Measurements from ENCODE around the gene RSPH9.

RSPH9 gene

DNA sequence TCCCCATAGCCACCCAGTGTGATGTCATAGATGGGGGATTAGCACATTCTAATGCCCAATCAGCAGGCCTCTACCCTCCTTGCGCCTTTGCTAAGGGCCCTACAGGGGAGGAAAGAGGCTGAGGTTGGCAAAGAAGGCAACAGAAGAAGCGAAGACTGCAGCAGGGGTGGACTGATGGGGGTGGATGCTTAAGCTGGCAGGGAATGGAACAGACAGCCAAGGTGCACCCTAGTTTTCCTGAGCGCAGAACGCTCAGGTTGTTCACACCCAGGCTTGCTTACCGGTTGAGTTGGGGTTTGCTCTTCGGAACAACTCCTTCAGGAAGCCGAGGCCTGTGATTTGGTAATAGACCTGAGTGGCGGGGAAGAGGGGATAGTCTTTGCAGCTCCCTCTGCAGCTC lies 30.1 kb downstream of the RSPH9 start:
- peaks cover 3% of the 10 kb centered on the region for H3K4me1 ChIP-seq (ENCODE audit: control insufficient read depth, insufficient read depth, low read length)
- no peak overlapping the region for H3K4me3 ChIP-seq (ENCODE audit: insufficient read depth, low read depth, low read length)
- no peaks in the 10 kb centered on the region for H3K27me3 ChIP-seq (ENCODE audit: control insufficient read depth, insufficient read depth, low read length, poor library complexity, severe bottlenecking)
- WGBS, 2 experiments = 96 to 98% methylated on average over 8 of the region's 8 CpGs
- peaks cover 29% of the 10 kb centered on the region for H3K36me3 ChIP-seq (ENCODE audit: control insufficient read depth, insufficient read depth, low read length)
- H3K27ac ChIP-seq (ENCODE audit: insufficient read depth, low read depth, low read length, poor library complexity, severe bottlenecking) = no peak overlapping the region
- H3K9me3 ChIP-seq (ENCODE audit: control insufficient read depth, low read length) = no peaks in the 10 kb centered on the region

DNA sequence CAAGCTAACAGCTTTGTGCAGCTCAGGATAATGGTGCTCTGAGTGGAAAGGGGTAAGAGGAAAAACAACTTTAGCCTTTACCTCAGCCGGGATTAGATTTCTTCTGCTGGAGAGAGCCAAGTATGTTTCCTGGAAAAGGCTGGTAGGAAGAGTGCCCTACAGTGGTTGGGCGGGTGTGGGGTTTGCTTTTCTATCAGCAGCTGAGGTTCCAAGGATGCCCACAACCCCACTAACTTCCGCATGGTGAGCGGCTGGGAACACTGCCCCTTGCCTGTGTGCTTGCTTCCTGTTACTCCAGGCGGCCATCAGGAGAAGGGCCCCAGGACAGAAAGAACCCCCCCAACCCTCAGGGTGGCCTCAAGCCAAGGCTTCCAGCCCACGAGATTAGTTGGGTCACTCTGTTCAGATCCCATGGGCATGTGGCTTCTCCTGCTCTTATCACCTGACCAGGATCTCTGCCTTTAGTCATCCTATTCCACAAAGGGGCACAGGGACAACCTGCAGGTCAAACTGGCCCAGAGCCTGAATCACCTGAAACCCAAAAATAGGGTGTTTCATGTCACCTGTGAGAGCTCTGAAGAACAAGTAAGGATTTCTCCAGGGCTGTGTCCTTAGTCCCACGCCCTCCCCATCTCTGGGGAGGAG lies 32.2 kb downstream of the RSPH9 start:
- Histone ChIP-seq H3K36me3 (ENCODE audit: control insufficient read depth, insufficient read depth, low read length) (peaks cover 29% of the 10 kb centered on the region), H3K27me3 (ENCODE audit: control insufficient read depth, insufficient read depth, low read length, poor library complexity, severe bottlenecking) (no peaks in the 10 kb centered on the region), H3K9me3 (ENCODE audit: control insufficient read depth, low read length) (no peaks in the 10 kb centered on the region), H3K27ac (ENCODE audit: insufficient read depth, low read depth, low read length, poor library complexity, severe bottlenecking) (no peak overlapping the region), H3K4me3 (ENCODE audit: insufficient read depth, low read depth, low read length) (no peak overlapping the region), H3K4me1 (ENCODE audit: control insufficient read depth, insufficient read depth, low read length) (no peaks in the 10 kb centered on the region)
- 93% methylated on average over 7 of the region's 7 CpGs for WGBS, 2 experiments

DNA sequence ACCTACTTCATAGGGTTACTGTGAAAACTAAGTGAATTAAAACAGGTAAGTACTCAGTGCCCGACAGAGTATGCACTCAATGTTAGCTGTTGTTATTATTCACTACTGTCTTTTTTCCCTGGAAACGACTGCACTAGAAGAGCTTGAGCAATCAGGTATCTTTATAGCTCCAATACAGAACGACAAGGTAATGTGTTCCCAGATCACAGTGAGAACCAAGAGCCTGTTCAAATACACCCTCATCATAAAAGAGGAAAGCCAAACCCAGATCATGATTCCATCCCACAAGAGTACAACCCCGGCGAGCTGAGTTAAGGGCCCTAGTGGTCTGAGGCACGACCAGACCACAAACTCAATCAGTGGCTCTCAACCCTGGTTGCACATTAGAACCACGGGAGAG lies 32.9 kb downstream of the RSPH9 start:
- Histone ChIP-seq H3K27ac (ENCODE audit: insufficient read depth, low read depth, low read length, poor library complexity, severe bottlenecking) (no peak overlapping the region), H3K27me3 (ENCODE audit: control insufficient read depth, insufficient read depth, low read length, poor library complexity, severe bottlenecking) (no peaks in the 10 kb centered on the region), H3K4me3 (ENCODE audit: insufficient read depth, low read depth, low read length) (no peak overlapping the region), H3K4me1 (ENCODE audit: control insufficient read depth, insufficient read depth, low read length) (no peaks in the 10 kb centered on the region), H3K36me3 (ENCODE audit: control insufficient read depth, insufficient read depth, low read length) (peaks cover 26% of the 10 kb centered on the region), H3K9me3 (ENCODE audit: control insufficient read depth, low read length) (no peaks in the 10 kb centered on the region)
- WGBS, 2 experiments = 95 to 97% methylated on average over 7 of the region's 7 CpGs

DNA sequence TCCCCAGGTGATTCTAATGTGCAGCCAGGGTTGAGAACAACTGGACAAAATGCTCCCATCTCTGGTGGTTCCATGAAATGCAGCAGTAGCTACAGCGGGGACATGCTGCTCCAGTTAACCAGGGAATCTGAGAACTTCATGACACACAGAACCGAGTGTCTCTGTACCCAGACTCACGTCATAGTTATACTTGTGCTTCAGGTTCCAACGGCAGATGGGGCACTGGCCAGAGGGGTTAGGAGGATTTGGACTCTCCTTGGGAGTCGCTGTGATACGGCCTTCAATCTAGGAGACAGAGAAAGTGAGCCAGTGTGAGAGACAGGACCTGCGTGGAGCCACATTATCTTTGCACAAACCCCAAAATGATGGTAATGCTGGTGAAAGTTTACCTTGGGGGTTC lies 33.5 kb downstream of the RSPH9 start:
- H3K36me3 ChIP-seq (ENCODE audit: control insufficient read depth, insufficient read depth, low read length) = peaks cover 26% of the 10 kb centered on the region
- no peaks in the 10 kb centered on the region for H3K9me3 ChIP-seq (ENCODE audit: control insufficient read depth, low read length)
- H3K4me3 ChIP-seq (ENCODE audit: insufficient read depth, low read depth, low read length) = no peak overlapping the region
- no peak overlapping the region for H3K27ac ChIP-seq (ENCODE audit: insufficient read depth, low read depth, low read length, poor library complexity, severe bottlenecking)
- no peaks in the 10 kb centered on the region for H3K4me1 ChIP-seq (ENCODE audit: control insufficient read depth, insufficient read depth, low read length)
- WGBS, 2 experiments = 97 to 98% methylated on average over 7 of the region's 7 CpGs
- no peaks in the 10 kb centered on the region for H3K27me3 ChIP-seq (ENCODE audit: control insufficient read depth, insufficient read depth, low read length, poor library complexity, severe bottlenecking)

DNA sequence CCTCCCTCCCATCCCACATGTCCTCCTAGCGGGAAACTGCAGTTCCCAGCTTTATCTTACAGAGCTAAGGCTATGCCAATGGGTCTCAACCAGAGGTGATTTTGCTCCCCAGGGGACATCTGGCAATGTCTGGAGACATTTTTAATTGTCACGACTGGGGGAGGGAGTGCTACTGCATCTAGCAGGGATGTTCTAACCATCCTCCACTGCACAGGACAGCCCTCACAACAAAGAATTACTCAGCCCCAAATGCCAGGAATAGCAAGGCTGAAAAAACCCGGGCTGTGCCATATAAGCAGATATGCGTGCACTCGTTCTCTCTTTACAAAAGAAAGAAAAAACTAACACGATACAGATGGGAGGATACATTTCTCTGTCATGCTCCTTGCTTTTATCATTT lies 34.2 kb downstream of the RSPH9 start:
- Histone ChIP-seq H3K4me1 (ENCODE audit: control insufficient read depth, insufficient read depth, low read length) (no peaks in the 10 kb centered on the region), H3K27me3 (ENCODE audit: control insufficient read depth, insufficient read depth, low read length, poor library complexity, severe bottlenecking) (no peaks in the 10 kb centered on the region), H3K9me3 (ENCODE audit: control insufficient read depth, low read length) (no peaks in the 10 kb centered on the region), H3K36me3 (ENCODE audit: control insufficient read depth, insufficient read depth, low read length) (peaks cover 19% of the 10 kb centered on the region), H3K27ac (ENCODE audit: insufficient read depth, low read depth, low read length, poor library complexity, severe bottlenecking) (no peak overlapping the region), H3K4me3 (ENCODE audit: insufficient read depth, low read depth, low read length) (no peak overlapping the region)
- 91 to 93% methylated on average over 6 of the region's 6 CpGs for WGBS, 2 experiments

DNA sequence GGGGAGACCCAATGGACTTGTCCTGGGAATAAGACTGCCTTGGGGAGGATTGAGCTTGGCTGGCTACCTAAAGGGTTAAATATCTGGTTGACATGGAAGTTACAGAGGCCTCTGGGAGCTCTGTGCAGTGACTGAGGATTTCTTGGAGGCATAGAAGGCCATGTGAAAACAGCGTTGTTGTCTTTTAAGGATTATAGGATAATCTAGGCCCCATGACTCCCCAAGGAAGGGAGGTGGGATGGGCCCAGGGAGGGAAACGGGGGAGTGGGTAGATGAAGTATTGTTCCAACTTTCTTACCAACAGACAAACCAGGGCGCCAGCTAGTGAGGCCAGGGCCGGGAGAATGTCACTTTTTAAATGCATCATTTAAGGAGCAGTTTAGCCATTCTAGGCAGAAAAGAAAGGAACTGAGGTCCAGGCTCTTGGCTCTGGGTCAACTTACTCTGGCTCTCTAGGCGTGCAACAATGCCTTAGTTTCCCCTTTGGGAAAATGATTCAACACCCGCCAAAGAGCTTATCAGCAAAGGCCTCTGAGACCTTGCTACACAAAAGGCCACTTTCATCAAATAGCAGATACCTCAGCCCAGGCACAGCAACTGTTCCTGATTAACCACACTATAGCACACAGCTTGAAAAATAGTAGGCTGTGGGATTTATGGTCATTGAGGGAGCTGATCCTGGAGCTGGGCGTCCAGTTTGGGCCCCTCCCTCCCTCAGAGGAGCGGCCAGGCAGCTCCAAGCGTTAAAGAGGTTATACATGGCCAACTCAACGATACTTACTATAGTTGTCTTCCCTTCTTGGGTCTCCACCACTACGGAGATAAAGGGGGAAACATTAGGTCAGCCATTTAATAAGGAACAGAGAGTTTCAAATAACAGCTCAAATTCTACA lies 35.7 kb downstream of the RSPH9 start:
- WGBS, 2 experiments = 93 to 94% methylated on average over 11 of the region's 11 CpGs

DNA sequence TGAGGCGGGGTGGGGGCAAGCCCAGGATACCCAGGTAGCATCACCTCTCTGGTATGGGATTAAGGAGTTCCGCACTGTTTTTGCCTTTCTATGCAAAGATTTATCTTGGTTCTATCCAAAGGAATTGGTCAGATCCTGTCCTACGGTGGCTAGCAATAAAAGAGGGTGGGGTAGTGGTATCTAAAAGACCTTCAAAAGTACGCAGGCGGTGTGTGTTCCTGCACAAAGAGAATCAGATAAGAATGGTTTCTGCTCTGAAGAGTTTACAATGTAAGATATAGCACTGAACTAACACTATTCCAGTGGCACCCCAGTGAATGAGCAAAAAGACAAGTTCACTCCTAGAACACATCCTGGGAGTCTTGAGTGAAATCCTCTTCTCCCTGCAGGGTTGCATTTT lies 36.5 kb downstream of the RSPH9 start:
- Histone ChIP-seq H3K9me3 (ENCODE audit: control insufficient read depth, low read length) (no peaks in the 10 kb centered on the region), H3K27ac (ENCODE audit: insufficient read depth, low read depth, low read length, poor library complexity, severe bottlenecking) (no peak overlapping the region), H3K4me1 (ENCODE audit: control insufficient read depth, insufficient read depth, low read length) (peaks cover under 1% of the 10 kb centered on the region), H3K27me3 (ENCODE audit: control insufficient read depth, insufficient read depth, low read length, poor library complexity, severe bottlenecking) (no peaks in the 10 kb centered on the region), H3K4me3 (ENCODE audit: insufficient read depth, low read depth, low read length) (no peak overlapping the region), H3K36me3 (ENCODE audit: control insufficient read depth, insufficient read depth, low read length) (peaks cover 9% of the 10 kb centered on the region)
- 97 to 98% methylated on average over 5 of the region's 5 CpGs for WGBS, 2 experiments

More for the DNA sequence above, 35.7 kb downstream of the RSPH9 start:
- Histone ChIP-seq H3K4me3 (ENCODE audit: insufficient read depth, low read depth, low read length) (no peak overlapping the region), H3K4me1 (ENCODE audit: control insufficient read depth, insufficient read depth, low read length) (no peaks in the 10 kb centered on the region), H3K27ac (ENCODE audit: insufficient read depth, low read depth, low read length, poor library complexity, severe bottlenecking) (no peak overlapping the region), H3K36me3 (ENCODE audit: control insufficient read depth, insufficient read depth, low read length) (peaks cover 9% of the 10 kb centered on the region), H3K9me3 (ENCODE audit: control insufficient read depth, low read length) (no peaks in the 10 kb centered on the region), H3K27me3 (ENCODE audit: control insufficient read depth, insufficient read depth, low read length, poor library complexity, severe bottlenecking) (no peaks in the 10 kb centered on the region)

DNA sequence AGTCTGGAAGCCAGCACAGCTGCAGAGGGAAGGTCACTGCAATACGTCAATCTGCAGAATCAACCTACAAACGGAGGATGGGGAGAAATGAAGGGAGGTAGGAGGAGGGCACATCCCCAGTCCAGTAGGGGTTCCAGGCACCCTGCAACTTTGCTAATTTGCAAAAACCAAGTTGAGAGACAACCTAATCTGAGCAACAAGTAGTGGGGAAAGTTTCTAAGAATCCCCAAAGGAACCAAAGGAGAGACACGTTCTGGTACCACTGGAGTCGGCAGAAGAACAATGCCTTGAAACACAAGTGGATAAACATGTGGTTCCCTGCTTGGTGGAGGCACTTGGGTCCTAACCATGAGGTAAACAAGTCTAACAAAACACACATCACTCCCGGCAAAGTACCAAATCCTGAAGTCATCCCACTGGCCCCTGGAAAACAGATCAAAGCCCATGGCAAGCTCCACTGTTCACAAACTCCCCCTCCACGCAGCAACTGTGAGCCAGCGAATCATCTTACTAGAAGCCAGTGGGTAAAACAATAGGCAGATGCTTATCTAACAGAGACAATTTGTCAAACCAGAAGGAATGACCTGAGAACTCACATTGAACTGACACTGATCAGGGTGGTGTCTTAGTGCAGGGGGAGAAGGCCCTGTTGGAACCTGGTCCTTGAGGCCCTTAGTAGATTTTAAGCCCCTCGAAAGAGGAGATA lies 38.0 kb downstream of the RSPH9 start:
- Histone ChIP-seq H3K4me3 (ENCODE audit: insufficient read depth, low read depth, low read length) (no peak overlapping the region), H3K36me3 (ENCODE audit: control insufficient read depth, insufficient read depth, low read length) (peaks cover 2% of the 10 kb centered on the region), H3K27me3 (ENCODE audit: control insufficient read depth, insufficient read depth, low read length, poor library complexity, severe bottlenecking) (no peaks in the 10 kb centered on the region), H3K4me1 (ENCODE audit: control insufficient read depth, insufficient read depth, low read length) (peaks cover 5% of the 10 kb centered on the region), H3K9me3 (ENCODE audit: control insufficient read depth, low read length) (no peaks in the 10 kb centered on the region), H3K27ac (ENCODE audit: insufficient read depth, low read depth, low read length, poor library complexity, severe bottlenecking) (no peak overlapping the region)
- WGBS, 2 experiments = 84 to 88% methylated on average over 8 of the region's 8 CpGs

DNA sequence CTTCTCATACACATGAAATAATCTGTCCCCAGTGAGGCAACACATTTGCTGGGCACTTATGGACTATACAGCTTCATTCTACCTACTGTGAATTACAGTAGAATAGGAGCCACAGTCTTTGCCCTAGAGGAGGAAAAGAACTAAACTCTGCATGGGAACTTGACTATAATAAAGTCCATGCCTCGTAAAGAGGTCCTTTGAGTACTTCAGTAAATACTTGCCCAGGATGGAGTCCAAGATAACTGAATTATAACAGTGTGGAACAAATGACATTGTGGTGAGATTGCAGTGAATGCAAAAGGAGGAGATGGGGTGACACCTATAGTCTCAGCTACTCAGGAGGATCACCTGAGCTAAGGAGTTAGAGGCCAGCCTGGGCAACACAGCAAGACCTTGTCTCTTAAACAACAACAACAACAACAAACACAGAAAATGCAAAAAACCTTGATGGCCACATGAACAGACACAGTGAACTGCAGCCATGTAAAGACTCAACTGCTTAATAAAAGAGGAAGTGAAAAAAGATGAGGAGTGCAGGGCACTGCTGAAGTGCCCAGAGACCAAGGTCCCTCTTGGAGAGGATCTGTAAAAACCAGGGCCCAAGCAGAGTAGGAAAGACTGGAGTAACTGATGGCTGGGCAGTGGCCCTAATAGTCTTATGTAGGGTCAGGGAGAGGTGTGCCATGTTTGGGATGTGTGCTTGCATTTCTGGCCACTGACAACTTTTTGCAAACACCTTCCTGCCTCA lies 39.0 kb downstream of the RSPH9 start:
- H3K27ac ChIP-seq (ENCODE audit: insufficient read depth, low read depth, low read length, poor library complexity, severe bottlenecking) = no peak overlapping the region
- H3K27me3 ChIP-seq (ENCODE audit: control insufficient read depth, insufficient read depth, low read length, poor library complexity, severe bottlenecking) = peaks cover 2% of the 10 kb centered on the region
- H3K36me3 ChIP-seq (ENCODE audit: control insufficient read depth, insufficient read depth, low read length) = no peaks in the 10 kb centered on the region
- peaks cover 9% of the 10 kb centered on the region for H3K4me1 ChIP-seq (ENCODE audit: control insufficient read depth, insufficient read depth, low read length)
- no peak overlapping the region for H3K4me3 ChIP-seq (ENCODE audit: insufficient read depth, low read depth, low read length)
- H3K9me3 ChIP-seq (ENCODE audit: control insufficient read depth, low read length) = no peaks in the 10 kb centered on the region
- 94 to 97% methylated on average over 1 of the region's 1 CpG for WGBS, 2 experiments

Measured in ectodermal cell (in vitro differentiated cells).